NCI-H69 (cell line): ENCODE measurements around the gene DHRS9.

ENCODE experiments used
- DNase-seq: peaks from one replicate; lab custom pipeline; 2025; lab: John Stamatoyannopoulos, UW

Gene DHRS9

GRCh38 chr2:169065864-169066517 lies 3.4 kb upstream of the DHRS9 start:
- DNase-seq, result no peak

- no peak for DNase-seq
Measured at GRCh38 chr2:169066897-169067296, 2.5 kb upstream of the DHRS9 start.

GRCh38 chr2:169069833-169070232 lies 470 bp downstream of the DHRS9 start:
- DNase-seq, result no peak

- peak; percentile 25 for DNase-seq
Measured at GRCh38 chr2:169071455-169071854, 2.1 kb downstream of the DHRS9 start.

GRCh38 chr2:169072163-169072925 lies 3.0 kb downstream of the DHRS9 start:
- DNase-seq, result no peak

- DNase-seq, result no peak
Measured at GRCh38 chr2:169073211-169073962, 4.0 kb downstream of the DHRS9 start.

GRCh38 chr2:169073963-169074751 lies 4.8 kb downstream of the DHRS9 start:
- no peak for DNase-seq

GRCh38 chr2:169077674-169078240 lies 8.4 kb downstream of the DHRS9 start:
- no peak for DNase-seq

- DNase-seq, result no peak
Measured at GRCh38 chr2:169080250-169081069, 11.1 kb downstream of the DHRS9 start.

GRCh38 chr2:169081551-169081950 lies 12.2 kb downstream of the DHRS9 start:
- no peak for DNase-seq

GRCh38 chr2:169082995-169083394 lies 13.6 kb downstream of the DHRS9 start:
- no peak for DNase-seq

GRCh38 chr2:169086893-169087467 lies 17.6 kb downstream of the DHRS9 start:
- DNase-seq, result peak; percentile 1

GRCh38 chr2:169087757-169088379 lies 18.5 kb downstream of the DHRS9 start:
- DNase-seq, result no peak

- DNase-seq, result peak; percentile 46
Measured at GRCh38 chr2:169089182-169089581, 19.8 kb downstream of the DHRS9 start.

GRCh38 chr2:169090133-169090820 lies 20.9 kb downstream of the DHRS9 start:
- peak; percentile 20 for DNase-seq

GRCh38 chr2:169091256-169091655 lies 21.9 kb downstream of the DHRS9 start:
- no peak for DNase-seq

GRCh38 chr2:169091761-169092519 lies 22.6 kb downstream of the DHRS9 start:
- DNase-seq, result no peak

GRCh38 chr2:169093535-169093934 lies 24.2 kb downstream of the DHRS9 start:
- no peak for DNase-seq

- no peak for DNase-seq
Measured at GRCh38 chr2:169094676-169095075, 25.3 kb downstream of the DHRS9 start.
